Measurements from ENCODE around the gene FBRS. TPM values are rescaled to one million over a fixed set of nuclear protein-coding genes. Genes with fewer than 3 reads are reported as not detected.
"Not testable (repeated sequence)": the region's sequence is repeated elsewhere in the genome, so short reads cannot be mapped to it uniquely, and the experiment has no call there.

Gene FBRS
- total RNA-seq, 1 donor from 2014 or later: 65.0 TPM

GRCh38 chr16:30623536-30624283 lies 34.5 kb upstream of the FBRS start:
- intact Hi-C loops (cut with DNase I): no loop called here
- Histone ChIP-seq H3K4me1 (peaks cover 3% of the 10 kb centered on the region), H3K9me3 (no peaks in the 10 kb centered on the region), H3K4me3 (no peak overlapping the region), H3K36me3 (no peaks in the 10 kb centered on the region), H3K27ac (no peak overlapping the region), H3K27me3 (no peaks in the 10 kb centered on the region)
- TF ChIP-seq CTCF (IDR thresholded peaks at IDR 0.05): no peak
- no peak for ATAC-seq
- DNase-seq: no peak

- Histone ChIP-seq H3K4me1 (peaks cover 3% of the 10 kb centered on the region), H3K9me3 (no peaks in the 10 kb centered on the region), H3K27me3 (no peaks in the 10 kb centered on the region), H3K4me3 (no peak overlapping the region), H3K36me3 (no peaks in the 10 kb centered on the region), H3K27ac (no peak overlapping the region)
- intact Hi-C loops (cut with DNase I): no loop called here
- no peak for DNase-seq
- TF ChIP-seq CTCF (IDR thresholded peaks at IDR 0.05): no peak
- no peak for ATAC-seq
Measured at GRCh38 chr16:30626236-30626635, 32.0 kb upstream of the FBRS start.

GRCh38 chr16:30628628-30629540 lies 29.3 kb upstream of the FBRS start:
- peak; percentile 91 for DNase-seq
- no peaks in the 10 kb centered on the region for H3K36me3 ChIP-seq
- H3K4me3 ChIP-seq: peak overlapping the region; percentile 28
- intact Hi-C loops (cut with DNase I): no loop called here
- peak overlapping the region; percentile 52 for H3K27ac ChIP-seq
- ATAC-seq: peak; percentile 98
- no peaks in the 10 kb centered on the region for H3K27me3 ChIP-seq
- no peaks in the 10 kb centered on the region for H3K9me3 ChIP-seq
- H3K4me1 ChIP-seq: peaks cover 3% of the 10 kb centered on the region
- peak; percentile 94 for TF ChIP-seq CTCF (IDR thresholded peaks at IDR 0.05)

GRCh38 chr16:30632454-30632853 lies 25.8 kb upstream of the FBRS start:
- H3K27ac ChIP-seq; DNase-seq; H3K9me3 ChIP-seq; H3K36me3 ChIP-seq; H3K4me3 ChIP-seq; H3K27me3 ChIP-seq; intact Hi-C loops (cut with DNase I); ATAC-seq: not testable (repeated sequence)
- H3K4me1 ChIP-seq: peaks cover 15% of the 10 kb centered on the region

GRCh38 chr16:30633526-30633925 lies 24.7 kb upstream of the FBRS start:
- H3K4me3 ChIP-seq: peak overlapping the region; percentile 77
- peaks cover 14% of the 10 kb centered on the region for H3K4me1 ChIP-seq
- intact Hi-C loops (cut with DNase I): no loop called here
- no peaks in the 10 kb centered on the region for H3K9me3 ChIP-seq
- ATAC-seq (no peak), DNase-seq (no peak)
- no peaks in the 10 kb centered on the region for H3K27me3 ChIP-seq
- H3K27ac ChIP-seq: peak overlapping the region; percentile 92
- H3K36me3 ChIP-seq: no peaks in the 10 kb centered on the region
- no peak for TF ChIP-seq CTCF (IDR thresholded peaks at IDR 0.05)

- Histone ChIP-seq H3K27me3 (no peaks in the 10 kb centered on the region), H3K4me1 (peaks cover 12% of the 10 kb centered on the region), H3K36me3 (no peaks in the 10 kb centered on the region), H3K27ac (no peak overlapping the region), H3K4me3 (no peak overlapping the region), H3K9me3 (no peaks in the 10 kb centered on the region)
- TF ChIP-seq CTCF (IDR thresholded peaks at IDR 0.05): no peak
- no peak for ATAC-seq
- no peak for DNase-seq
- intact Hi-C loops (cut with DNase I): no loop called here
Measured at GRCh38 chr16:30636599-30636998, 21.6 kb upstream of the FBRS start.

- intact Hi-C loops (cut with DNase I); ATAC-seq: not testable (repeated sequence)
Measured at GRCh38 chr16:30637139-30637538, 21.1 kb upstream of the FBRS start.

More at GRCh38 chr16:30637139-30637538, 21.1 kb upstream of the FBRS start:
- H3K36me3 ChIP-seq, H3K27ac ChIP-seq, H3K27me3 ChIP-seq, DNase-seq, H3K9me3 ChIP-seq, H3K4me3 ChIP-seq: not testable (repeated sequence)
- H3K4me1 ChIP-seq: peaks cover 12% of the 10 kb centered on the region

Data from upper lobe of right lung (tissue), 1 donor.